ENCODE data around the gene ZNF334. TPM values are rescaled to one million over a fixed set of nuclear protein-coding genes. Genes with fewer than 3 reads are reported as not detected.

ZNF334 gene
- 0.90 TPM for total RNA-seq
- long read RNA-seq: 0 reads

GRCh38 chr20:46512943-46513844, at the start of gene ZNF334:
Gene ZNF334 (minus strand): TSS chr20:46513559. CDS start chr20:46512102, 1,457 bp downstream.
- no peak for DNase-seq (ENCODE audit: low spot score)

- no peak for DNase-seq (ENCODE audit: low spot score)
These were observed 49.2 kb upstream of the ZNF334 start for GRCh38 chr20:46562373-46563169.

- no peak for DNase-seq (ENCODE audit: low spot score)
These were observed 48.6 kb upstream of the ZNF334 start for GRCh38 chr20:46562009-46562372.

- no peak for DNase-seq (ENCODE audit: low spot score)
These were observed 46.5 kb upstream of the ZNF334 start for GRCh38 chr20:46559685-46560440.

- no peak for DNase-seq (ENCODE audit: low spot score)
These were observed 45.6 kb upstream of the ZNF334 start for GRCh38 chr20:46559001-46559400.

- DNase-seq (ENCODE audit: low spot score): no peak
These were observed 45.2 kb upstream of the ZNF334 start for GRCh38 chr20:46558511-46558959.

GRCh38 chr20:46557231-46557956, 44.0 kb upstream of the ZNF334 start:
- DNase-seq (ENCODE audit: low spot score): no peak

- DNase-seq (ENCODE audit: low spot score): no peak
These were observed 42.1 kb upstream of the ZNF334 start for GRCh38 chr20:46555370-46555956.

GRCh38 chr20:46554828-46555227, 41.5 kb upstream of the ZNF334 start:
- DNase-seq (ENCODE audit: low spot score): no peak

- no peak for DNase-seq (ENCODE audit: low spot score)
These were observed 40.6 kb upstream of the ZNF334 start for GRCh38 chr20:46553926-46554325.

GRCh38 chr20:46552460-46553420, 39.4 kb upstream of the ZNF334 start:
- no peak for DNase-seq (ENCODE audit: low spot score)

- no peak for DNase-seq (ENCODE audit: low spot score)
These were observed 38.4 kb upstream of the ZNF334 start for GRCh38 chr20:46551522-46552381.

- no peak for DNase-seq (ENCODE audit: low spot score)
These were observed 37.1 kb upstream of the ZNF334 start, which contains the start of gene OCSTAMP for GRCh38 chr20:46550461-46550860. Gene OCSTAMP (minus strand): TSS chr20:46550654. CDS start chr20:46550560, 94 bp downstream.

GRCh38 chr20:46549188-46549972, 36.0 kb upstream of the ZNF334 start:
- no peak for DNase-seq (ENCODE audit: low spot score)

- no peak for DNase-seq (ENCODE audit: low spot score)
These were observed 35.3 kb upstream of the ZNF334 start for GRCh38 chr20:46548688-46549087.

GRCh38 chr20:46547995-46548394, 34.6 kb upstream of the ZNF334 start:
- no peak for DNase-seq (ENCODE audit: low spot score)

GRCh38 chr20:46546936-46547335, 33.6 kb upstream of the ZNF334 start:
- DNase-seq (ENCODE audit: low spot score): no peak
